MCF 10A (cell line): ENCODE measurements around the gene SVBP. TPM values are rescaled to one million over a fixed set of nuclear protein-coding genes. Genes with fewer than 3 reads are reported as not detected.

Source experiments
- BruUV-seq: library from RNA; stranded (reverse); fragments of 400-500 nt; replicated peaks from 2 replicates; lab custom pipeline; 2021; lab: Mats Ljungman, UMichigan
- CTCF ChIA-PET: fragments of 300-600 bp; sonication (Branson Sonifier 250); formaldehyde crosslinking; extraction: SDS; loops from one replicate; lab custom pipeline; 2021; ENCODE audit warnings: antibody characterized with exemption, inconsistent platforms; lab: Yijun Ruan, JAX
- POLR2A ChIA-PET: fragments of 300-600, 350-650 bp; sonication (Branson Sonifier 250); formaldehyde crosslinking; extraction: SDS; loops from one replicate; lab custom pipeline; 2020; ENCODE audit warnings: antibody characterized with exemption, inconsistent platforms; lab: Yijun Ruan, JAX
- DNase-seq: peaks from one replicate; pipeline ENCODE4 v3.0.0-alpha.2; 2018; ENCODE audit not compliant: unreplicated experiment
- H3K27ac Mint-ChIP-seq: one replicate; pipeline ENCODE4 v1.8.0; 2022; ENCODE audit warnings: mild to moderate bottlenecking, low read depth, mixed read lengths; ENCODE audit not compliant: unreplicated experiment
- H3K27me3 Mint-ChIP-seq: one replicate; pipeline ENCODE4 v1.8.0; 2022; ENCODE audit warnings: mixed read lengths; ENCODE audit not compliant: insufficient read depth, unreplicated experiment
- H3K36me3 Mint-ChIP-seq: one replicate; pipeline ENCODE4 v1.8.0; 2022; ENCODE audit warnings: mild to moderate bottlenecking, moderate library complexity, mixed read lengths; ENCODE audit not compliant: insufficient read depth, unreplicated experiment
- H3K4me1 Mint-ChIP-seq: one replicate; pipeline ENCODE4 v1.8.0; 2022; ENCODE audit warnings: mixed read lengths; ENCODE audit not compliant: insufficient read depth, unreplicated experiment
- H3K4me3 Mint-ChIP-seq: one replicate; pipeline ENCODE4 v1.8.0; 2022; ENCODE audit warnings: mild to moderate bottlenecking, moderate library complexity, mixed read lengths; ENCODE audit not compliant: unreplicated experiment
- H3K9me3 Mint-ChIP-seq: one replicate; pipeline ENCODE4 v1.8.0; 2022; ENCODE audit warnings: mixed read lengths; ENCODE audit not compliant: unreplicated experiment
- intact Hi-C: fragments of 100-400 bp; cut with micrococcal nuclease; formaldehyde crosslinking; loops from 2 replicates; pipeline ENCODE4 v1.14.1; 2022
- total RNA-seq: library from RNA; stranded (reverse); gene quantifications from 2 replicates; pipeline ENCODE4 v1.2.3, GENCODE V29; 2022
- TF ChIP-seq, protein P1 (sequence below): fragments of 200-600 bp; IDR thresholded peaks from one replicate; pipeline ENCODE4 v1.8.0; 2022; ENCODE audit warnings: antibody characterized with exemption, mild to moderate bottlenecking; ENCODE audit not compliant: unreplicated experiment

Gene SVBP
- total RNA-seq, 1 experiment from 2014 or later: 15.7 TPM

DNA sequence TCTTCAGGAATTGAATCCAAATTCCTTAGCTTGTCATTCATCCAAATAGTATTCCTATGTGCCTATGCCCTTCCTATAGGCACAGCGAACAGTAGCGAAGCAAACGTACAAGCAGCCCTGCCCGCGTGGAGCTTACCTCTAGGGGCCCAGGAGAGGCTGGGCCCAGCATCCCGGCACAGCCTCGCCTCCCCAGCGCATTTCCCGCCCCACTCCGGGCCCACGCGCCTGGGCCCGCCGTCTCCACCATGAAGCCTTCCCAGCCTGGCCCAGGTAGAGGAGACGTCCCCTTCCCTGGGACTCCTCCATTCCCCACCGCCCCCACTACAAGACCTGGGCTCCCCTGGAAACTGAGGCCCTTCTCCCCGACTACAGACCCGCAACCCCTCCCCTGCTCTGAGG is 32.7 kb downstream of the SVBP start:
- ChIA-PET POLR2A (interaction anchor here (1.9 kb wide), 1 partner anchor 10 kb away, joined by 9 read pairs; no protein-coding TSS in a partner anchor), CTCF (interaction anchor here (0.8 kb wide), 1 partner anchor 289 kb away, joined by 3 read pairs; no protein-coding TSS in a partner anchor)
- intact Hi-C loops: no loop called here
- Mint-ChIP-seq H3K4me3 (no peak overlapping the region), H3K4me1 (peaks cover 10% of the 10 kb centered on the region), H3K36me3 (peaks cover 31% of the 10 kb centered on the region), H3K27me3 (no peaks in the 10 kb centered on the region), H3K9me3 (no peaks in the 10 kb centered on the region), H3K27ac (no peak overlapping the region)
- DNase-seq: no peak
- BruUV-seq: no TSS peak
- TF ChIP-seq, protein P1, sequence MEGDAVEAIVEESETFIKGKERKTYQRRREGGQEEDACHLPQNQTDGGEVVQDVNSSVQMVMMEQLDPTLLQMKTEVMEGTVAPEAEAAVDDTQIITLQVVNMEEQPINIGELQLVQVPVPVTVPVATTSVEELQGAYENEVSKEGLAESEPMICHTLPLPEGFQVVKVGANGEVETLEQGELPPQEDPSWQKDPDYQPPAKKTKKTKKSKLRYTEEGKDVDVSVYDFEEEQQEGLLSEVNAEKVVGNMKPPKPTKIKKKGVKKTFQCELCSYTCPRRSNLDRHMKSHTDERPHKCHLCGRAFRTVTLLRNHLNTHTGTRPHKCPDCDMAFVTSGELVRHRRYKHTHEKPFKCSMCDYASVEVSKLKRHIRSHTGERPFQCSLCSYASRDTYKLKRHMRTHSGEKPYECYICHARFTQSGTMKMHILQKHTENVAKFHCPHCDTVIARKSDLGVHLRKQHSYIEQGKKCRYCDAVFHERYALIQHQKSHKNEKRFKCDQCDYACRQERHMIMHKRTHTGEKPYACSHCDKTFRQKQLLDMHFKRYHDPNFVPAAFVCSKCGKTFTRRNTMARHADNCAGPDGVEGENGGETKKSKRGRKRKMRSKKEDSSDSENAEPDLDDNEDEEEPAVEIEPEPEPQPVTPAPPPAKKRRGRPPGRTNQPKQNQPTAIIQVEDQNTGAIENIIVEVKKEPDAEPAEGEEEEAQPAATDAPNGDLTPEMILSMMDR: no peak

- TF ChIP-seq, protein P1: no peak
- H3K4me1 Mint-ChIP-seq: peaks cover 10% of the 10 kb centered on the region
- no peaks in the 10 kb centered on the region for H3K27me3 Mint-ChIP-seq
- H3K36me3 Mint-ChIP-seq: peaks cover 43% of the 10 kb centered on the region
- POLR2A ChIA-PET: interaction anchor here (0.7 to 2.6 kb wide), 6 partner anchors 9 to 58 kb away, joined by 3 to 9 read pairs (median 4); no protein-coding TSS in a partner anchor
- no peak overlapping the region for H3K4me3 Mint-ChIP-seq
- intact Hi-C loops: no loop called here
- no peak for DNase-seq
- BruUV-seq: no TSS peak
- H3K27ac Mint-ChIP-seq: no peak overlapping the region
- no peaks in the 10 kb centered on the region for H3K9me3 Mint-ChIP-seq
- CTCF ChIA-PET: interaction anchor here (0.6 to 0.8 kb wide), 3 partner anchors 16 to 972 kb away, joined by 3 to 4 read pairs (median 3); partner anchors contain the start of genes C1orf50 and P3H1
These were observed 34.1 kb downstream of the SVBP start for GRCh38 chr1:42783092-42783491.

DNA sequence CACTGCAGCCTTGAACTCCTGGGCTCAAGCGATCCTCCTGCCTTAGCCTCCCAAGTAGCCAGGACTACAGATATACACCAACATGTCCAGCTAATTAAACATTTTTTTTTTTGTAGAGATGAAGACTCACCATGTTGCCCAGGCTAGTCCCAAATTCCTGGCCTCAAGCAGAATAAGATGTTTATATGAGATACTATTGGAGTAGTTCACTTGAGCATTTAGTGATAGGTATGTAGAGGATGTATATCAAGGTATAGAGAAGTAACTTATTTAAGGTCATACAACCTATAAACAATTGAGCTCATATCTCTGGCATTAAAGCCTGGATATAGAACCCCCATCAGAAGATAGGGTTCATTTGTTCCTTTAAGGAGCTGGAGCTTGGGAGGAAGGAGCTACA is 37.0 kb downstream of the SVBP start:
- H3K27ac Mint-ChIP-seq: no peak overlapping the region
- H3K4me3 Mint-ChIP-seq: no peak overlapping the region
- peaks cover 65% of the 10 kb centered on the region for H3K36me3 Mint-ChIP-seq
- DNase-seq: no peak
- intact Hi-C loops: no loop called here
- H3K4me1 Mint-ChIP-seq: peaks cover 10% of the 10 kb centered on the region
- CTCF ChIA-PET: interaction anchor here (0.6 to 1.5 kb wide), 6 partner anchors 22 to 295 kb away, joined by 3 to 4 read pairs (median 3); no protein-coding TSS in a partner anchor
- POLR2A ChIA-PET: interaction anchor here (0.6 to 5.7 kb wide), 4 partner anchors 13 to 109 kb away, joined by 3 to 32 read pairs (median 5); partner anchors contain the start of genes C1orf50, ERMAP, P3H1 and SVBP
- H3K9me3 Mint-ChIP-seq: no peaks in the 10 kb centered on the region
- BruUV-seq: no TSS peak
- TF ChIP-seq, protein P1: no peak
- no peaks in the 10 kb centered on the region for H3K27me3 Mint-ChIP-seq

- intact Hi-C loops: no loop called here
- BruUV-seq: no TSS peak
- H3K36me3 Mint-ChIP-seq: peaks cover 69% of the 10 kb centered on the region
- ChIA-PET POLR2A (interaction anchor here (0.6 to 5.7 kb wide), 3 partner anchors 12 to 37 kb away, joined by 3 to 32 read pairs (median 6); partner anchors contain the start of genes C1orf50, ERMAP, P3H1 and SVBP), CTCF (interaction anchor here (0.6 to 1.5 kb wide), 4 partner anchors 21 to 294 kb away, joined by 3 to 4 read pairs (median 3); no protein-coding TSS in a partner anchor)
- TF ChIP-seq, protein P1: no peak
- no peak overlapping the region for H3K4me3 Mint-ChIP-seq
- H3K9me3 Mint-ChIP-seq: no peaks in the 10 kb centered on the region
- peaks cover 10% of the 10 kb centered on the region for H3K4me1 Mint-ChIP-seq
- H3K27me3 Mint-ChIP-seq: no peaks in the 10 kb centered on the region
- no peak overlapping the region for H3K27ac Mint-ChIP-seq
- no peak for DNase-seq
These were observed 37.5 kb downstream of the SVBP start for GRCh38 chr1:42779725-42780124.
